ENCODE measurements around the gene ING3.

DNA sequence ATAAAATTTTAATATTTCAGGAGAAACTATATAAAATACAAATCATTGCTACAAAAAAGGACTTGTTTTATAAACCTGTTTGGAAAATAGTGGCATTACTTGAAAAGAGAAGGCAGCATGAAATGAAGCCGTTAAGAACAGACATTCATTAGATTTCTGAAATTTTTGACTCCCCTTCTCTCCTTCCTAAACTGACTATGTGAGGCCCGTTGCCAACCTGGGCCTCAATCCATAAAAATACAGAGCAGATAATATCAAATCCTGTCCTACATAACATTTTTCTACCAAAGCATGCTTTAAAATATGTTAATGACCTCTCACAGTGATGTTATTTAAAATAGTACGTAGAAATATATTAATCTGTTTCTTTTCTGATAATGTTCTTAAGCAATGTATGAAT, 34.5 kb upstream of the ING3 start:
- no peak for TF ChIP-seq EZH2 (IDR thresholded peaks at IDR 0.05; ENCODE audit: borderline replicate concordance, insufficient read depth, low read length, poor library complexity, severe bottlenecking)
- TF ChIP-seq, protein P1, sequence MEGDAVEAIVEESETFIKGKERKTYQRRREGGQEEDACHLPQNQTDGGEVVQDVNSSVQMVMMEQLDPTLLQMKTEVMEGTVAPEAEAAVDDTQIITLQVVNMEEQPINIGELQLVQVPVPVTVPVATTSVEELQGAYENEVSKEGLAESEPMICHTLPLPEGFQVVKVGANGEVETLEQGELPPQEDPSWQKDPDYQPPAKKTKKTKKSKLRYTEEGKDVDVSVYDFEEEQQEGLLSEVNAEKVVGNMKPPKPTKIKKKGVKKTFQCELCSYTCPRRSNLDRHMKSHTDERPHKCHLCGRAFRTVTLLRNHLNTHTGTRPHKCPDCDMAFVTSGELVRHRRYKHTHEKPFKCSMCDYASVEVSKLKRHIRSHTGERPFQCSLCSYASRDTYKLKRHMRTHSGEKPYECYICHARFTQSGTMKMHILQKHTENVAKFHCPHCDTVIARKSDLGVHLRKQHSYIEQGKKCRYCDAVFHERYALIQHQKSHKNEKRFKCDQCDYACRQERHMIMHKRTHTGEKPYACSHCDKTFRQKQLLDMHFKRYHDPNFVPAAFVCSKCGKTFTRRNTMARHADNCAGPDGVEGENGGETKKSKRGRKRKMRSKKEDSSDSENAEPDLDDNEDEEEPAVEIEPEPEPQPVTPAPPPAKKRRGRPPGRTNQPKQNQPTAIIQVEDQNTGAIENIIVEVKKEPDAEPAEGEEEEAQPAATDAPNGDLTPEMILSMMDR (IDR thresholded peaks at IDR 0.05; ENCODE audit: poor library complexity, severe bottlenecking), result no peak
- no peak for TF ChIP-seq POLR2AphosphoS5 (IDR thresholded peaks at IDR 0.05)
- no peak for TF ChIP-seq MXI1 (conservative IDR thresholded peaks at IDR 0.05; ENCODE audit: poor library complexity, severe bottlenecking)

Data from neural cell (in vitro differentiated cells).